Ascending aorta (tissue), 2 donors: ENCODE results near the gene SNX33. TPM values are rescaled to one million over a fixed set of nuclear protein-coding genes. Genes with fewer than 3 reads are reported as not detected.

Experiments
- DNase-seq, 2 donors: peaks; one replicate each; pipeline ENCODE4 v3.0.0-alpha.2; 2019; ENCODE audit warnings: low spot score in 2 of 2
- H3K27ac ChIP-seq, 2 donors: fragments of 200-600 bp; sonication (generic); one replicate each; pipeline ENCODE4 v1.5.1; 2016 to 2017; ENCODE audit warnings: mild to moderate bottlenecking in 1 of 2
- H3K27me3 ChIP-seq: fragments of 200-600 bp; sonication (generic); one replicate; pipeline ENCODE4 v1.5.1; 2017
- H3K36me3 ChIP-seq, 2 donors: fragments of 200-600 bp; sonication (generic); one replicate each; pipeline ENCODE4 v1.5.1; 2016
- H3K4me1 ChIP-seq, 2 donors: fragments of 200-600 bp; sonication (generic); one replicate each; pipeline ENCODE4 v1.5.1; 2016 to 2017; ENCODE audit warnings: mild to moderate bottlenecking in 1 of 2
- H3K4me3 ChIP-seq, 2 donors: fragments of 200-600 bp; sonication (generic); one replicate each; pipeline ENCODE4 v1.5.1; 2016 to 2017; ENCODE audit warnings: mild to moderate bottlenecking in 1 of 2
- H3K9me3 ChIP-seq, 2 donors: fragments of 200-600 bp; sonication (generic); one replicate each; pipeline ENCODE4 v1.5.1; 2016
- CTCF ChIP-seq, 3 experiments: fragments of 200-600 bp in 2 of 3; fragments of 450-650 bp in 1 of 3; sonication (generic) in 2 of 3; IDR thresholded peaks; one replicate each; pipeline ENCODE4 v1.5.1; 2016 to 2019; ENCODE audit warnings: antibody characterized with exemption in 3 of 3, mild to moderate bottlenecking in 1 of 3, moderate library complexity in 1 of 3
- intact Hi-C: fragments of 100-400 bp; cut with DNase I; formaldehyde crosslinking; loops from one replicate; pipeline ENCODE4 v1.15.1; 2023
- total RNA-seq: library from RNA; depleted of rRNA; stranded (reverse); fragments of >200 nt; gene quantifications from one replicate; pipeline ENCODE4 v1.1.0, GENCODE V29; 2016

SNX33 gene
- total RNA-seq, 1 donor from 2014 or later, result 53.5 TPM

DNA sequence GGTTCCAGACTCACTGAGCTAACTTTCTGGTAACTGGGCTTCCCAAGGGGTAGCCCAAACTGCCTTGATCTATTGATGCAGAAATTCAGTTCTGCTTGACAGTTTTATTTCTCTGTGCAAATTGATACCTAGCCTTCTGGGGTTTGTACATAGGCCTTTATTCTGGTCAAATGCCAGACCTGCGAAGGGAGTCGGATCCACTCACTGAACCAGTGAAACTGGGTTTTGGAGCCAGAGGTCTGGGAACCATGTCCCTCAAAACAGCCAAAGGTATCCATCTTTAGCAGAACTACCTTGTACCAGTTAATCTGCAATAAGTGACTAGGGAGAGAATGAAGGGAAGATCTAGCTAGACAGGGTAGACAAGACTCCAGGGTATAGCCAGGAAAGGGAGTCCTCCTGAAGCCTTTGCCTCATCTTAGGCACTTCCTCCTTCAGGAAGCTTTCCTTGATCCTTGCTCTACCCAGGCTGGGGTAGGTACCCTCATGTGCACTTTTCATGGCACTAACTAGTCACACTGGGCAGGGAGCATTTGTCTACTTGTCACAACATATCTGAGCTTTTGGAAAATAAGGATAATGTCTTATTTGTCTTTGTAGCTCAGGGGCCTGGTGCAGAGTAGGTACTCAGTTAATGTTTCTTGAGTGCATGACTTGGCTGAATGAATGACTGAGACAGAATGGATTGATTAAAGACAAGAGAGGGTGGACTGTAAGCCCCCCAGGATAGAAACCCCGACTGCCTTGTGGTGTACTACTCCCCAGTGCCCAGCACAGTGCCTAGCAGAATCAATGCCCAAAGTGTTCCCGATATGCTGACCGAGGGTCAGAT is 1.4 kb upstream of the SNX33 start:
- Histone ChIP-seq H3K9me3 (no peaks in the 10 kb centered on the region), H3K4me3 (peak overlapping the region; percentile 86 to 94), H3K4me1 (peaks cover 12 to 32% of the 10 kb centered on the region in 2 donors), H3K36me3 (peaks cover 0 to 8% of the 10 kb centered on the region in 2 donors), H3K27ac (peak overlapping the region; percentile 98 to 99), H3K27me3 (no peaks in the 10 kb centered on the region)
- no peak for DNase-seq
- no peak for TF ChIP-seq CTCF (IDR thresholded peaks at IDR 0.05)
- intact Hi-C loops, result loop anchor here (2.0 to 5.0 kb wide), 2 partner anchors 14 to 194 kb away; partner anchors contain the start of gene SIN3A

DNA sequence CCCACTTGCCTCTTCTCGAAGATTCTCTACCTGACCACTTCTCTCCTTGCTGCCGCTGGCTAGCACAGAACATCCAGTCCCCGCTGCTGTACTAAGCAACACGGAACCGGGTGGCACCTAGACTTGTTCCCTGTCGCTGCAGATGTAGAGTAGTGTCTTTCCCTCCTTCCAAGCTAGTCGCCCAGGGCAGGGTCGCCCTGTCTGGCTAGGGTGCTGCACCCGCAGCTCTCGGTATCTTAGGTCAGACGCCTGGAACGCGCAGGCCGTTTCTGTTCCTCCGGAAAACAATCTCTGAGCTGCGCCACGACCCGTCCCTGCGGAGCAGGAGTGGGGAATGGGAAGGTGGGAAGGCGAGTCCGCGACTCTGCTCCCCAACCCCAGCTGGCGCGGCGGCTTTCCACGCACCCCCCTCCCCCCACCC is 758 bp upstream of the SNX33 start:
- H3K4me3 ChIP-seq, result peak overlapping the region; percentile 86 to 94
- DNase-seq, result no peak
- peaks cover 17 to 37% of the 10 kb centered on the region in 2 donors for H3K4me1 ChIP-seq
- no peak for TF ChIP-seq CTCF (IDR thresholded peaks at IDR 0.05)
- no peaks in the 10 kb centered on the region for H3K27me3 ChIP-seq
- H3K9me3 ChIP-seq, result no peaks in the 10 kb centered on the region
- intact Hi-C loops, result loop anchor here (1.0 to 5.0 kb wide), 3 partner anchors 14 to 195 kb away; partner anchors contain the start of genes SIN3A and SNUPN
- peak overlapping the region; percentile 98 to 99 for H3K27ac ChIP-seq
- H3K36me3 ChIP-seq, result peaks cover 0 to 8% of the 10 kb centered on the region in 2 donors

- DNase-seq, result peak in 1 of 2 donors; percentile 78
- Histone ChIP-seq H3K9me3 (no peaks in the 10 kb centered on the region), H3K27me3 (no peaks in the 10 kb centered on the region), H3K4me3 (peak overlapping the region; percentile 86 to 94), H3K27ac (peak overlapping the region; percentile 98 to 99), H3K36me3 (peaks cover 0 to 8% of the 10 kb centered on the region in 2 donors), H3K4me1 (peaks cover 30 to 51% of the 10 kb centered on the region in 2 donors)
- intact Hi-C loops, result loop anchor here (5.0 kb wide), 1 partner anchor 196 kb away; the partner anchor contains the start of gene SIN3A
- no peak for TF ChIP-seq CTCF (IDR thresholded peaks at IDR 0.05)
Measured at GRCh38 chr15:75648156-75649000, 666 bp downstream of the SNX33 start.

GRCh38 chr15:75649045-75649761 is 1.5 kb downstream of the SNX33 start:
- Histone ChIP-seq H3K4me3 (peak overlapping the region; percentile 86 to 94), H3K36me3 (peaks cover 0 to 8% of the 10 kb centered on the region in 2 donors), H3K4me1 (peaks cover 35 to 60% of the 10 kb centered on the region in 2 donors), H3K27ac (peak overlapping the region; percentile 98 to 99), H3K9me3 (no peaks in the 10 kb centered on the region), H3K27me3 (no peaks in the 10 kb centered on the region)
- intact Hi-C loops, result loop anchor here (5.0 kb wide), 1 partner anchor 197 kb away; the partner anchor contains the start of gene SIN3A
- no peak for TF ChIP-seq CTCF (IDR thresholded peaks at IDR 0.05)
- DNase-seq, result no peak

- Histone ChIP-seq H3K9me3 (no peaks in the 10 kb centered on the region), H3K36me3 (peaks cover 0 to 8% of the 10 kb centered on the region in 2 donors), H3K4me1 (peaks cover 39 to 66% of the 10 kb centered on the region in 2 donors), H3K27ac (peak overlapping the region; percentile 98 to 99), H3K4me3 (peak overlapping the region; percentile 86 to 94), H3K27me3 (no peaks in the 10 kb centered on the region)
- intact Hi-C loops, result loop anchor here (5.0 kb wide), 1 partner anchor 198 kb away; the partner anchor contains the start of gene SIN3A
- DNase-seq, result no peak
- no peak for TF ChIP-seq CTCF (IDR thresholded peaks at IDR 0.05)
Measured at GRCh38 chr15:75649848-75650247, 2.1 kb downstream of the SNX33 start.
